K562 (cell line): Measurements from ENCODE around the gene STAU1. TPM values are rescaled to one million over a fixed set of nuclear protein-coding genes. Genes with fewer than 3 reads are reported as not detected.

Experiments used
- AFF1 ChIP-seq, 2 experiments: fragments of 450-650 bp; IDR thresholded peaks; 2 replicates each; pipeline ENCODE4 v1.6.1; 2018; ENCODE audit warnings: mild to moderate bottlenecking in 2 of 2, low read depth in 1 of 2; ENCODE audit not compliant: partially characterized antibody in 2 of 2
- E2F6 ChIP-seq, 2 experiments: IDR thresholded peaks; 2 replicates each; pipeline ENCODE4 v1.6.1; 2011; ENCODE audit warnings: borderline replicate concordance in 1 of 2, control low read depth in 1 of 2, low read depth in 1 of 2, low read length in 1 of 2, mild to moderate bottlenecking in 1 of 2, mixed read lengths in 1 of 2, moderate library complexity in 1 of 2; ENCODE audit not compliant: insufficient read depth in 1 of 2, insufficient read length in 1 of 2, poor library complexity in 1 of 2, severe bottlenecking in 1 of 2; ENCODE audit errors: extremely low read depth in 1 of 2
- ELF1 ChIP-seq: fragments of 200-800 bp; sonication (Bioruptor generic); IDR thresholded peaks from 2 replicates; pipeline ENCODE4 v1.6.1; 2016; ENCODE audit warnings: missing genetic modification characterization, missing compliant biosample characterization
- FOSL1 ChIP-seq: fragments of 200-800 bp; sonication (Bioruptor generic); conservative IDR thresholded peaks from 2 replicates; pipeline ENCODE4 v1.6.1; 2016; ENCODE audit warnings: missing genetic modification characterization, missing compliant biosample characterization
- L3MBTL2 ChIP-seq: fragments of 450-650 bp; IDR thresholded peaks from 2 replicates; pipeline ENCODE4 v1.6.1; 2016; ENCODE audit warnings: mild to moderate bottlenecking, moderate library complexity
- PHF8 ChIP-seq: fragments of 200-600 bp; sonication (generic); IDR thresholded peaks from 2 replicates; pipeline ENCODE4 v1.6.1; 2012; ENCODE audit warnings: mixed run types, mild to moderate bottlenecking, inconsistent platforms, low read length, moderate library complexity, borderline replicate concordance
- POLR2H ChIP-seq: IDR thresholded peaks from 2 replicates; pipeline ENCODE4 v1.6.1; 2016; ENCODE audit warnings: missing genetic modification characterization, low read depth, mild to moderate bottlenecking, control low read depth, missing compliant biosample characterization, moderate library complexity
- SIN3A ChIP-seq, 2 experiments: fragments of 150-350 bp in 1 of 2; IDR thresholded peaks; 2 replicates each; pipeline ENCODE4 v1.6.1; 2011 to 2016; ENCODE audit warnings: borderline replicate concordance in 2 of 2, low read depth in 2 of 2, low read length in 2 of 2, mild to moderate bottlenecking in 2 of 2, moderate library complexity in 2 of 2; ENCODE audit not compliant: control insufficient read depth in 1 of 2
- SREBF1 ChIP-seq: fragments of 150-350 bp; IDR thresholded peaks from 2 replicates; pipeline ENCODE4 v1.6.1; 2014; ENCODE audit warnings: antibody characterized with exemption, low read depth, low read length, borderline replicate concordance
- TOE1 ChIP-seq, 2 experiments: fragments of 450-650 bp in 1 of 2; sonication (generic) in 1 of 2; formaldehyde crosslinking in 1 of 2; IDR thresholded peaks; 2 replicates each; pipeline versions ENCODE4 v1.7.1 to v1.8.0; 2016 to 2022; ENCODE audit warnings: borderline replicate concordance in 2 of 2, mild to moderate bottlenecking in 2 of 2, antibody characterized with exemption in 1 of 2, inconsistent platforms in 1 of 2, low read depth in 1 of 2, missing genetic modification reagents in 1 of 2, moderate library complexity in 1 of 2
- VEZF1 ChIP-seq: fragments of 200-800 bp; sonication (Bioruptor generic); IDR thresholded peaks from 2 replicates; pipeline ENCODE4 v1.6.1; 2017; ENCODE audit warnings: missing genetic modification characterization, missing compliant biosample characterization
- ZNF518B ChIP-seq: fragments of 250-450 bp; sonication (Bioruptor Pico); IDR thresholded peaks from 2 replicates; pipeline ENCODE4 v1.5.0; 2021; ENCODE audit warnings: mild to moderate bottlenecking, moderate library complexity
- ZNF589 ChIP-seq: fragments of 200-800 bp; sonication (Bioruptor generic); IDR thresholded peaks from 2 replicates; pipeline ENCODE4 v1.6.1; 2016; ENCODE audit warnings: low read depth, missing genetic modification characterization, missing compliant biosample characterization
- polyA plus RNA-seq, 8 experiments: library from polyadenylated mRNA; depleted of rRNA in 4 of 8; stranded (reverse) in 5 of 8; unstranded in 3 of 8; fragments of >200 nt; fragmentation: Nextera tagmentation in 2 of 8; fragmentation: Illumina TruSeq in 1 of 8; extraction: Ambion mirVana in 2 of 8; extraction: Trizol in 1 of 8; gene quantifications; 2 replicates each; pipeline versions ENCODE4 v1.2.1 to v1.2.3, GENCODE V29; 2011 to 2014; ENCODE audit warnings: inconsistent platforms in 1 of 8, missing spikeins in 1 of 8
- total RNA-seq, 7 experiments: library from RNA; depleted of rRNA in 6 of 7; stranded (reverse); fragments of >200 nt in 6 of 7; fragmentation: Illumina TruSeq in 2 of 7; extraction: Trizol in 2 of 7; gene quantifications; 2 replicates each; pipeline versions ENCODE4 v1.2.1 to v1.2.3, GENCODE V29; 2011 to 2021; ENCODE audit warnings: low replicate concordance in 1 of 7

The STAU1 gene
- total and polyA plus RNA-seq, 9 of the 15 experiments (the other 6 are each of a cell fraction or from before 2014, with no cell fraction given): 18.0 to 106 (median 50.6) TPM

- peak; percentile 98 for TF ChIP-seq VEZF1 (CRISPR knock-in tag)
- no peak for TF ChIP-seq ZNF518B (CRISPR knock-in tag)
- 0 out of 2 replicates have a peak, but pooled peaks have one; percentile 67 for TF ChIP-seq SREBF1
- TF ChIP-seq L3MBTL2: peak; percentile 60; the same call in 1 of the 2 replicates
- peak in 1 of 2 experiments; percentile 96 for TF ChIP-seq AFF1 (IDR thresholded peaks at IDR 0.05; ENCODE audit: low read depth in 1 of 2, partially characterized antibody in 2 of 2)
- TF ChIP-seq TOE1 (IDR thresholded peaks at IDR 0.05; ENCODE audit: borderline replicate concordance): 0 out of 2 replicates have a peak, but pooled peaks have one; percentile 10
- no peak for TF ChIP-seq TOE1 (CRISPR knock-in tag; IDR thresholded peaks at IDR 0.05; ENCODE audit: borderline replicate concordance, low read depth)
- TF ChIP-seq FOSL1 (tag): 0 out of 2 replicates have a peak, but pooled peaks have one; percentile 31
- peak; percentile 76 for TF ChIP-seq ELF1 (tag)
- TF ChIP-seq ZNF589 (CRISPR knock-in tag): peak; percentile 69; the same call in 1 of the 2 replicates
- TF ChIP-seq PHF8: peak; percentile 74; the same call in 1 of the 2 replicates
- no peak; the same call in 1 of the 2 replicates for TF ChIP-seq POLR2H (tag)
- peak in 1 of 2 experiments; percentile 60; a peak in 1 of 4 replicates for TF ChIP-seq SIN3A (IDR thresholded peaks at IDR 0.05; ENCODE audit: borderline replicate concordance in 2 of 2, control insufficient read depth in 1 of 2, low read depth in 2 of 2, low read length in 2 of 2)
- peak in 1 of 2 experiments; percentile 40 for TF ChIP-seq E2F6 (IDR thresholded peaks at IDR 0.05; ENCODE audit: borderline replicate concordance in 1 of 2, extremely low read depth in 1 of 2, insufficient read depth in 1 of 2, insufficient read length in 1 of 2, low read depth in 1 of 2, low read length in 1 of 2, poor library complexity in 1 of 2, severe bottlenecking in 1 of 2)
Observed at GRCh38 chr20:49187851-49188641, at the start of gene STAU1 (continued).
